GM18520 (cell line): Measurements from ENCODE around the gene APOBEC2.

Source experiments
- ATAC-seq: cut with Tn5 transposase; IDR thresholded peaks from one replicate; pipeline ENCODE4 v1.9.1; 2021; ENCODE audit not compliant: unreplicated experiment

The APOBEC2 gene

GRCh38 chr6:41058783-41059181 lies 5.8 kb downstream of the APOBEC2 start:
- ATAC-seq = no peak

- no peak for ATAC-seq
These were observed 6.6 kb downstream of the APOBEC2 start for GRCh38 chr6:41059556-41059955.

DNA sequence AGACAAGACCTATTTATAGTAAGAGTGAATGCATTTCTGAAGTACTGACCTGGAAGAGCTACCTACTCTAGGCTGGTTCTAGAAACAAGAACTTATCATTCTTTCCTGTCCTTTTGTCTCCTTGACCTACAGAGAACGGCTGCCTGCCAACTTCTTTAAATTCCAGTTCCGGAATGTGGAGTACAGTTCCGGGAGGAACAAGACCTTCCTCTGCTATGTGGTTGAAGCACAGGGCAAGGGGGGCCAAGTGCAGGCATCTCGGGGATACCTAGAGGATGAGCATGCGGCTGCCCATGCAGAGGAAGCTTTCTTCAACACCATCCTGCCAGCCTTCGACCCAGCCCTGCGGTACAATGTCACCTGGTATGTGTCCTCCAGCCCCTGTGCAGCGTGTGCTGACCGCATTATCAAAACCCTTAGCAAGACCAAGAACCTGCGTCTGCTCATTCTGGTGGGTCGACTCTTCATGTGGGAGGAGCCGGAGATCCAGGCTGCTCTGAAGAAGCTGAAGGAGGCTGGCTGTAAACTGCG lies 8.3 kb downstream of the APOBEC2 start:
- ATAC-seq = no peak

- no peak for ATAC-seq
These were observed 9.1 kb downstream of the APOBEC2 start for GRCh38 chr6:41062056-41062455.

GRCh38 chr6:41063884-41064285 lies 10.9 kb downstream of the APOBEC2 start:
- no peak for ATAC-seq

DNA sequence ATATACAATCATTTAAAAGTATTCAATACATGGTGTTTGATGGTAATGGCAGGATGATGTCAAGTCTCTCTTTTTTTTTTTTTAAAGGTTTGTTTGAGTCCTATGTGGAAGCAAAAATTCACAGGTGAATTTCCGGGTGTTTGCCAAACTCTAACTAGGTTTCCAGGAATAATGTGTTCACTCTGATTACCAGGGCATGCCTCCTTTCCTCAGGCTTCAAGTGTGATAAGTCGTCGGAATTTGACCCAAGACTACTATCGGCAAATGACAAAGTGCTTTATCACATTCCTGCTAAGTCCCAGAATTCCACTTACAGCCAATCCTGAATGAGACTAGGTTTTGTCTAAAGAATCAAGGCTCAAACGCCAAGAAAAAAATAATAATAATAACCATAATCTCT lies 11.8 kb downstream of the APOBEC2 start:
- no peak for ATAC-seq

- no peak for ATAC-seq
These were observed 12.6 kb downstream of the APOBEC2 start for GRCh38 chr6:41065550-41066026.

- ATAC-seq = no peak
These were observed 13.9 kb downstream of the APOBEC2 start for GRCh38 chr6:41066867-41067304.

- ATAC-seq = no peak
These were observed 18.5 kb downstream of the APOBEC2 start for GRCh38 chr6:41071501-41071922.

DNA sequence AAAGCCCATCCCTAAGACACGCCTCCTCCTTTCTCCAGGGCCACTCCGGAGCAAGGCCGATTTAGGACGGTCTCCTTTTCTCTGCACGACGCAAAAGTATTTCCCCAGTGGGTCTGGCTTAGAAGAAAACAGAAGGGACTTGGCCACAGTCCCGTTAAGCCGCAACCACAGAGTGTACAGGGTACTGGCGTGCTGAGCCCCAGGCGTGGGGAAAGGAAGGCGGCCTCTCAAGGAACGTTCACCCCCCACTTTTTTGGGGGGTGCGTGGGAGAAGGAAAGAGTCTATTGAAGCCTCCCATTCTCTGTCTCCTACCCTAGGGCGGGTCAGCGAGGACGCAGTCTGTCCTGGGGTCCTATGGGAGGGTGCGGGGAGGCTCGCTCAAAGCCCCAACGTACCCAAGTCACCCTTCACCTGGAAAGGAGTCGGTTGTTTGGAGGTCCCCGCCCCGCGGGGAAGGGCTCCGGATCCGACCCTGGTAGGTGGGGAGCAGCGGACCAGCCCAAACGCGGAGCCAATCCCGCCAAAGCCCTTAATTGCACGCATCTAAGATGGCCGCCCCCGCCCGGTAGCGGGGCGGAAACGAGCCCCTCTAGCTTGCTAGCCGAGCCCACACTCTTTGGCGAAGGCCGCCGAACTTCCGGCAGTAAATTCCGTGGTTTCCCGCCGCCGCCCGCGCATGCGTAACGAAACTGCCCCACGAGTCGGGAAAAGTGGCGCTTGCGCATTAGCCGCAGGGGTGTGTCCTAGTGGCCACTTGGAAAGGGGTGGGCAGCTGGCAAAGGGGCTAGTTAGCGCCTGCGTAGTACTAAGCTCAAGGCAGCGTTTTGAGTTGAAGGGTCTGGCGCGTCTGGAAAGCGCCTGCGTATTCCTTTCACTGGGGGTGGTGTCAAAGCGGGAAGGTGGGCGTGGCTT lies 19.2 kb downstream of the APOBEC2 start, which contains the start of gene OARD1:
OARD1 (minus strand) TSS at position 434 of the 913 bp plus-strand sequence. CDS start 722 bp downstream, outside the sequence.
- peak; percentile 44 for ATAC-seq

GRCh38 chr6:41072836-41073202 lies 19.8 kb downstream of the APOBEC2 start, which contains the start of gene NFYA:
Gene NFYA (plus strand): TSS chr6:41072974. CDS start chr6:41079090, 6,116 bp downstream.
- ATAC-seq = peak; percentile 60

DNA sequence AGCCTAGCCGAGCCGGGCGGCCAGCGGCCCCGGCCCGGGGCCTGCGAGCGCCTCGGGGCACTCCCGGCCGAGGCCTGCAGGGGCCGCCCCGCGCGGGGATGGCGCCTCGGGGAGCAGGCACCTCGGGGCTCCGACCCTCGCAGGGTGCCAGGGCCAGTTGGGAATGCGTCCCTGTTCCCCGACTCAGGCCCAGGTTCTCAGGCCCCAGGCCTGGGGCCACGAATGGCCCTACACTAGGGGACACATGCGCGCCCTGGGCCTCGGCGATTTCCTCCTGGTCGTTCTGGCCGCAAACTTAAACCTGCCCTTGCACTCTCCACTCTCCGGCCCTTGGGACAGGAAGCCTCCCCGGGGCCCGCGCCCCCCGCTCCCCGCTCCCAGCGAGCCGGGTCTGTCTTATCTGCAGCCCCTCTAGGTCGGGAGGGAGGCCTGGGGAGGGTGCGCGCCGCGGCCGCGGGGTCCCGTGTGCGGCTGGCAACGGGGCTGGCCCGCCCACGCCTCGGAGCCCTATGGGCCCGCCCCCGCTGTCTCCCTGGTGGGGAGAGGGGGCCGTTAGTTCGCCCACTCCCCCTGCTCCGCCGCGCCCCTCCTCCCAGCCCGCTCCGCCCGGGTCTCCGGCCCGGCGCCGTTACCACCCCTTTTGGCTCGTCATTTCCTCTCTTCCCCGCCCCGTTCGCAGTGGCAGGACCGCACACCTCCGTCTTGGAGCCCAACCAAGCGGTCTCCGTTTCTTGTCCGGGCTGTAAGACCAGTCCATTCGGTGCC lies 20.4 kb downstream of the APOBEC2 start:
- ATAC-seq = no peak

DNA sequence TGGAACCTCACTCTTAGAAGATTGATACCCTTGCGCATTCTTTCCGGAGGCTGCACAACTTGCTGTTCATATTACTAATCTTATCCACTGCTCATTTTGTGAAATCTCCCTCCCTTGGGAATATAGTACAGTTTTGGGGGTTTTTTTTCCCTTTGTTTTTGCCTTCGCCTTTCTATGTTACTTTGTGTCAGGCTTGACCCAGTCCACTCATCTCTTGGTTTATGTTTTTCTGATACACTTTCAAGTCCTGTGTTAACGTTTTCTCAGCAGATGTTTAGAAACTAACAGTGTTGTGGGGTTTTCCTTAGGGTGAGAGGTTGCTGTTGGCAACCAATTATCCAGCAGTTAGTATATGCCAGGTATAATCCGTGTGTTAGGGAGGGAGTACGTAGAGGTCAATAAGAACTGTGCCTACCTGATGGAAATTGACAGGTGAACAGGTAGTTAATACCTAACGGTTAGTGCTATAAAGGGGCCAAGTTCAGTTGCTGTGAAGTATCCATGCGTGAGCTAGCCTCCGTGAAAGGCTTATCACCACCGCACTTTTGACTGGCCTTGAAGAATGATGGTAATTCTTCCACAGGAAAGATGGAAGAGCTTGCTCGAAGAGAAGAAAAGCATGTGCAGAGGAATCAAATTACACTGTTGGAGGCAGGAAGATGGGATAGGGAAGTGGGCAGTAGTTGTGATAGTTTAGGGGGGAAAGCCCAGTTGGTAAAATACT lies 21.1 kb downstream of the APOBEC2 start:
- ATAC-seq = no peak

- ATAC-seq = no peak
These were observed 21.9 kb downstream of the APOBEC2 start for GRCh38 chr6:41074692-41075436.

- no peak for ATAC-seq
These were observed 22.9 kb downstream of the APOBEC2 start for GRCh38 chr6:41075651-41076626.

GRCh38 chr6:41077536-41077935 lies 24.5 kb downstream of the APOBEC2 start:
- no peak for ATAC-seq

- ATAC-seq = no peak
These were observed 25.1 kb downstream of the APOBEC2 start for GRCh38 chr6:41078101-41078500.

- ATAC-seq = no peak
These were observed 26.1 kb downstream of the APOBEC2 start for GRCh38 chr6:41079080-41079479.

GRCh38 chr6:41080621-41081020 lies 27.6 kb downstream of the APOBEC2 start:
- no peak for ATAC-seq
